OCI-LY1 (cell line): ENCODE measurements around the gene DLL4.

Source experiments
- CTCF ChIP-seq: fragments of 200-600 bp; sonication (generic), shearing (Covaris generic); IDR thresholded peaks from 2 replicates; pipeline ENCODE4 v1.5.1; 2017; ENCODE audit warnings: mild to moderate bottlenecking, antibody characterized with exemption, low read length, moderate library complexity, mixed read lengths
- EZH2 ChIP-seq: fragments of 200-600 bp; sonication (generic), shearing (Covaris generic); IDR thresholded peaks from 2 replicates; pipeline ENCODE4 v1.8.0; 2017; ENCODE audit warnings: borderline replicate concordance, mixed run types, mild to moderate bottlenecking, antibody characterized with exemption, low read length, moderate library complexity, mixed read lengths

GRCh38 chr15:40978562-40978961 lies 49.4 kb downstream of the DLL4 start:
- TF ChIP-seq CTCF (no peak), EZH2 (no peak)
